G401 (cell line): ENCODE measurements around the gene TEX19. TPM values are rescaled to one million over a fixed set of nuclear protein-coding genes. Genes with fewer than 3 reads are reported as not detected.
A peak's percentile ranks its signal among the peaks of the same experiment; 100 is the strongest.
"Not testable (repeated sequence)": the region's sequence is repeated elsewhere in the genome, so short reads cannot be mapped to it uniquely, and the experiment has no call there.

Experiments used
- DNase-seq: peaks from one replicate; pipeline ENCODE4 v3.0.0-alpha.2; 2015; ENCODE audit warnings: low spot score
- in situ Hi-C: cut with HindIII; loops from 2 replicates; pipeline ENCODE4 v1.10.0; 2016; ENCODE audit warnings: low sequenced_read_pairs, mixed read lengths
- total RNA-seq: library from RNA; depleted of rRNA; stranded (reverse); fragments of >200 nt; shearing (Covaris generic); gene quantifications from 2 replicates; pipeline ENCODE4 v1.2.3, GENCODE V29; 2014

TEX19 gene
- total RNA-seq, 1 experiment from 2014 or later: 5.7 TPM

GRCh38 chr17:82333279-82334171 is 25.5 kb upstream of the TEX19 start, which contains the start of gene SECTM1:
TSS of gene SECTM1 (minus strand) at chr17:82333766. CDS start at chr17:82327240, 6,526 bp downstream.
- in situ Hi-C loops: no loop called here
- no peak for DNase-seq

- in situ Hi-C loops: no loop called here
- no peak for DNase-seq
These were observed 24.8 kb upstream of the TEX19 start for GRCh38 chr17:82334204-82334621.

GRCh38 chr17:82334622-82335394 is 24.2 kb upstream of the TEX19 start:
- in situ Hi-C loops: no loop called here

GRCh38 chr17:82338858-82339633 is 20.0 kb upstream of the TEX19 start:
- peak; percentile 54 for DNase-seq
- in situ Hi-C loops: no loop called here

More at GRCh38 chr17:82334622-82335394, 24.2 kb upstream of the TEX19 start:
- DNase-seq: no peak

- no peak for DNase-seq
- in situ Hi-C loops: loop anchor here (10.0 kb wide), 2 partner anchors 45 to 75 kb away; partner anchors contain the start of genes HEXD and OGFOD3
These were observed 19.1 kb upstream of the TEX19 start for GRCh38 chr17:82339634-82340580.

GRCh38 chr17:82342361-82343079 is 16.5 kb upstream of the TEX19 start:
- DNase-seq: no peak
- in situ Hi-C loops: loop anchor here (10.0 kb wide), 2 partner anchors 48 to 72 kb away; partner anchors contain the start of genes HEXD and OGFOD3

GRCh38 chr17:82343560-82343959 is 15.5 kb upstream of the TEX19 start:
- DNase-seq: peak; percentile 49

GRCh38 chr17:82344175-82344907 is 14.7 kb upstream of the TEX19 start:
- in situ Hi-C loops: loop anchor here (10.0 kb wide), 2 partner anchors 50 to 70 kb away; partner anchors contain the start of genes HEXD and OGFOD3
- no peak for DNase-seq

More at GRCh38 chr17:82343560-82343959, 15.5 kb upstream of the TEX19 start:
- in situ Hi-C loops: loop anchor here (10.0 kb wide), 2 partner anchors 49 to 71 kb away; partner anchors contain the start of genes HEXD and OGFOD3

GRCh38 chr17:82345151-82345976 is 13.7 kb upstream of the TEX19 start:
- in situ Hi-C loops: loop anchor here (10.0 kb wide), 2 partner anchors 51 to 69 kb away; partner anchors contain the start of genes HEXD and OGFOD3
- DNase-seq: no peak

GRCh38 chr17:82346342-82347300 is 12.4 kb upstream of the TEX19 start:
- in situ Hi-C loops: loop anchor here (10.0 kb wide), 2 partner anchors 52 to 68 kb away; partner anchors contain the start of genes HEXD and OGFOD3

GRCh38 chr17:82347994-82348393 is 11.1 kb upstream of the TEX19 start:
- in situ Hi-C loops: loop anchor here (10.0 kb wide), 2 partner anchors 53 to 67 kb away; partner anchors contain the start of genes HEXD and OGFOD3
- not testable (repeated sequence) for DNase-seq

More at GRCh38 chr17:82346342-82347300, 12.4 kb upstream of the TEX19 start:
- DNase-seq: peak; percentile 73

- in situ Hi-C loops: loop anchor here (10.0 kb wide), 2 partner anchors 54 to 66 kb away; partner anchors contain the start of genes HEXD and OGFOD3
- DNase-seq: no peak
These were observed 10.6 kb upstream of the TEX19 start for GRCh38 chr17:82348434-82348833.

- no peak for DNase-seq
- in situ Hi-C loops: loop anchor here (10.0 kb wide), 2 partner anchors 54 to 66 kb away; partner anchors contain the start of genes HEXD and OGFOD3
These were observed 10.2 kb upstream of the TEX19 start for GRCh38 chr17:82348866-82349265.

GRCh38 chr17:82349287-82349701 is 9.8 kb upstream of the TEX19 start:
- DNase-seq: peak; percentile 51
- in situ Hi-C loops: loop anchor here (10.0 kb wide), 2 partner anchors 54 to 66 kb away; partner anchors contain the start of genes HEXD and OGFOD3
